Midbrain (tissue), 1 donor: ENCODE measurements around the gene STX1A.

ENCODE experiments used
- DNase-seq: peaks from one replicate; lab custom pipeline; 2025; lab: John Stamatoyannopoulos, UW

STX1A gene

GRCh38 chr7:73707045-73707631, 12.3 kb downstream of the STX1A start:
- DNase-seq, result no peak

GRCh38 chr7:73706126-73707044, 13.1 kb downstream of the STX1A start:
- no peak for DNase-seq

GRCh38 chr7:73705551-73705920, 13.9 kb downstream of the STX1A start:
- DNase-seq, result no peak

- DNase-seq, result no peak
Observed at GRCh38 chr7:73704640-73705550, 14.6 kb downstream of the STX1A start.

GRCh38 chr7:73703757-73704639, 15.5 kb downstream of the STX1A start:
- peak; percentile 15 for DNase-seq

- no peak for DNase-seq
Observed at GRCh38 chr7:73703225-73703624, 16.2 kb downstream of the STX1A start.

GRCh38 chr7:73702665-73703064, 16.8 kb downstream of the STX1A start:
- DNase-seq, result no peak

GRCh38 chr7:73702226-73702625, 17.2 kb downstream of the STX1A start:
- DNase-seq, result no peak

GRCh38 chr7:73701357-73701995, 18.0 kb downstream of the STX1A start:
- no peak for DNase-seq

- DNase-seq, result no peak
Observed at GRCh38 chr7:73700581-73701134, 18.8 kb downstream of the STX1A start.

GRCh38 chr7:73700069-73700423, 19.4 kb downstream of the STX1A start:
- DNase-seq, result no peak

- no peak for DNase-seq
Observed at GRCh38 chr7:73699370-73700068, 19.9 kb downstream of the STX1A start.

GRCh38 chr7:73698410-73698809, 21.1 kb downstream of the STX1A start:
- no peak for DNase-seq

GRCh38 chr7:73696372-73696771, 23.1 kb downstream of the STX1A start:
- DNase-seq, result no peak

GRCh38 chr7:73690646-73691045, 28.8 kb downstream of the STX1A start:
- no peak for DNase-seq

- DNase-seq, result no peak
Observed at GRCh38 chr7:73688288-73688687, 31.2 kb downstream of the STX1A start.

GRCh38 chr7:73685311-73685710, 34.2 kb downstream of the STX1A start:
- DNase-seq, result no peak

GRCh38 chr7:73683788-73684693, 35.4 kb downstream of the STX1A start:
- no peak for DNase-seq
